MCF 10A (cell line): ENCODE results near the gene RAD50. TPM values are rescaled to one million over a fixed set of nuclear protein-coding genes. Genes with fewer than 3 reads are reported as not detected.
A peak's percentile ranks its signal among the peaks of the same experiment; 100 is the strongest.

Source experiments
- BruUV-seq: library from RNA; stranded (reverse); fragments of 400-500 nt; replicated peaks from 2 replicates; lab custom pipeline; 2021; lab: Mats Ljungman, UMichigan
- CTCF ChIA-PET: fragments of 300-600 bp; sonication (Branson Sonifier 250); formaldehyde crosslinking; extraction: SDS; loops from one replicate; lab custom pipeline; 2021; ENCODE audit warnings: antibody characterized with exemption, inconsistent platforms; lab: Yijun Ruan, JAX
- POLR2A ChIA-PET: fragments of 300-600, 350-650 bp; sonication (Branson Sonifier 250); formaldehyde crosslinking; extraction: SDS; loops from one replicate; lab custom pipeline; 2020; ENCODE audit warnings: antibody characterized with exemption, inconsistent platforms; lab: Yijun Ruan, JAX
- DNase-seq: peaks from one replicate; pipeline ENCODE4 v3.0.0-alpha.2; 2018; ENCODE audit not compliant: unreplicated experiment
- H3K27ac Mint-ChIP-seq: one replicate; pipeline ENCODE4 v1.8.0; 2022; ENCODE audit warnings: mild to moderate bottlenecking, low read depth, mixed read lengths; ENCODE audit not compliant: unreplicated experiment
- H3K27me3 Mint-ChIP-seq: one replicate; pipeline ENCODE4 v1.8.0; 2022; ENCODE audit warnings: mixed read lengths; ENCODE audit not compliant: insufficient read depth, unreplicated experiment
- H3K36me3 Mint-ChIP-seq: one replicate; pipeline ENCODE4 v1.8.0; 2022; ENCODE audit warnings: mild to moderate bottlenecking, moderate library complexity, mixed read lengths; ENCODE audit not compliant: insufficient read depth, unreplicated experiment
- H3K4me1 Mint-ChIP-seq: one replicate; pipeline ENCODE4 v1.8.0; 2022; ENCODE audit warnings: mixed read lengths; ENCODE audit not compliant: insufficient read depth, unreplicated experiment
- H3K4me3 Mint-ChIP-seq: one replicate; pipeline ENCODE4 v1.8.0; 2022; ENCODE audit warnings: mild to moderate bottlenecking, moderate library complexity, mixed read lengths; ENCODE audit not compliant: unreplicated experiment
- H3K9me3 Mint-ChIP-seq: one replicate; pipeline ENCODE4 v1.8.0; 2022; ENCODE audit warnings: mixed read lengths; ENCODE audit not compliant: unreplicated experiment
- intact Hi-C: fragments of 100-400 bp; cut with micrococcal nuclease; formaldehyde crosslinking; loops from 2 replicates; pipeline ENCODE4 v1.14.1; 2022
- total RNA-seq: library from RNA; stranded (reverse); gene quantifications from 2 replicates; pipeline ENCODE4 v1.2.3, GENCODE V29; 2022
- TF ChIP-seq, protein P1 (sequence below): fragments of 200-600 bp; IDR thresholded peaks from one replicate; pipeline ENCODE4 v1.8.0; 2022; ENCODE audit warnings: antibody characterized with exemption, mild to moderate bottlenecking; ENCODE audit not compliant: unreplicated experiment

The RAD50 gene
- total RNA-seq, 1 experiment from 2014 or later, result 145 TPM

DNA sequence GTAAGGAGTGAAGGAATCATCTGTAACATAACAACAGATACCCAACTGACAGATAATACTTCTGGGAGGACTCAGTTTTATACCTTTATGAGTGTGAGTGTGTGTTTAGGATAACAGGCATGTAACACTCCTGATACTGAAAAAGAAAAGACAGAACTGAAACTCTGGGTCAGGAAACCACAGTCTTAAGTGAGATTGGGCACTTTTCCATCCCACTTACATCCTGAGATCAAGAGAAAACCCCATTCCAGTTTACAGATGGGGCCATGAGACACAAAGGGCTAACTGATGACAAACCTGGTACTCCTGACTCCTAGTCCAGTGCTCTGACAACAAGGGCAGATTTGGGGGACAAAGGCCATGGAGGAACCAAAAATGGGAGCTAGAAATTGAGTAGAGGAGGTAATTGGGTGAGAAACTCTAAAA, 31.5 kb upstream of the RAD50 start:
- H3K4me3 Mint-ChIP-seq, result no peak overlapping the region
- H3K27ac Mint-ChIP-seq, result no peak overlapping the region
- H3K9me3 Mint-ChIP-seq, result peaks cover 16% of the 10 kb centered on the region
- TF ChIP-seq, protein P1, sequence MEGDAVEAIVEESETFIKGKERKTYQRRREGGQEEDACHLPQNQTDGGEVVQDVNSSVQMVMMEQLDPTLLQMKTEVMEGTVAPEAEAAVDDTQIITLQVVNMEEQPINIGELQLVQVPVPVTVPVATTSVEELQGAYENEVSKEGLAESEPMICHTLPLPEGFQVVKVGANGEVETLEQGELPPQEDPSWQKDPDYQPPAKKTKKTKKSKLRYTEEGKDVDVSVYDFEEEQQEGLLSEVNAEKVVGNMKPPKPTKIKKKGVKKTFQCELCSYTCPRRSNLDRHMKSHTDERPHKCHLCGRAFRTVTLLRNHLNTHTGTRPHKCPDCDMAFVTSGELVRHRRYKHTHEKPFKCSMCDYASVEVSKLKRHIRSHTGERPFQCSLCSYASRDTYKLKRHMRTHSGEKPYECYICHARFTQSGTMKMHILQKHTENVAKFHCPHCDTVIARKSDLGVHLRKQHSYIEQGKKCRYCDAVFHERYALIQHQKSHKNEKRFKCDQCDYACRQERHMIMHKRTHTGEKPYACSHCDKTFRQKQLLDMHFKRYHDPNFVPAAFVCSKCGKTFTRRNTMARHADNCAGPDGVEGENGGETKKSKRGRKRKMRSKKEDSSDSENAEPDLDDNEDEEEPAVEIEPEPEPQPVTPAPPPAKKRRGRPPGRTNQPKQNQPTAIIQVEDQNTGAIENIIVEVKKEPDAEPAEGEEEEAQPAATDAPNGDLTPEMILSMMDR, result no peak
- POLR2A ChIA-PET, result interaction anchor here (0.7 kb wide), 1 partner anchor 1696 kb away, joined by 3 read pairs; no protein-coding TSS in a partner anchor
- no peak for DNase-seq
- intact Hi-C loops, result no loop called here
- no TSS peak for BruUV-seq
- H3K27me3 Mint-ChIP-seq, result peaks cover 13% of the 10 kb centered on the region
- CTCF ChIA-PET, result interaction anchor here (0.7 to 3.5 kb wide), 16 partner anchors 11 to 358 kb away, joined by 3 to 54 read pairs (median 7); no protein-coding TSS in a partner anchor
- H3K36me3 Mint-ChIP-seq, result no peaks in the 10 kb centered on the region
- H3K4me1 Mint-ChIP-seq, result no peaks in the 10 kb centered on the region

DNA sequence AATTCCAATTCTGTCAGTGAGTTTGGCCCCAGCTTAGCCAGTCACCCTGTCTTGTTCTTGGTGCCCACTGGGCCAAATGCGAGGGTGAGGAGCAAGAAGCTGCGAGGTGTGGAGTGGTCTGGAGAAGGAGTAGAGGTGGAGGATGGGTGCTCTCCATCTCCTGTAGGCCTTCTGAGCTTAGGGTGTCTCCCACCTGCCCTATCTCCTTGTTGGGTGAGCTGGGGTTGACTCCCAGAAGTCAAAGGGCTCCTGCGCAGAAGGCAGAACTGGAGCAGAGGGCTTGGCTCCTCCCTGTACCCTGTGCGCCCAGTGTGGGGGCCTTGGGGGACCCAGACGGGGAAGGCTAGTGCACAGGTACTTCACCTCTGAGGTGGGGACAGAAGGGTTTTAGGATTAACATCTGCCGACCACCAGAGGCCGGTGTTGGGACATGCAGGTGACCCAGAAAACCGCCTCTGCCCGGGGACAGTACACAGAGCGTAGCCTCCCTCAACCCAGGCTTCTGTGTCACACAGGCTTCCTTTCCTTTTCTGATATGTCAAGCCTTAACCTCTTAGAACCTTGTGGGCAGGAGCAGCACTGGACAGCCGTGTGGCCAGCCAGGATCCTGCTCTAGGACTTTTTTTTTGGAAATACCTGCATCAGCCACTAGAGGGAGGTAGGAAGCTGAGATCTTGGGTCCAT, 30.3 kb upstream of the RAD50 start:
- peaks cover 9% of the 10 kb centered on the region for H3K9me3 Mint-ChIP-seq
- BruUV-seq, result no TSS peak
- no peak overlapping the region for H3K27ac Mint-ChIP-seq
- no peak overlapping the region for H3K4me3 Mint-ChIP-seq
- no peaks in the 10 kb centered on the region for H3K36me3 Mint-ChIP-seq
- TF ChIP-seq, protein P1, result peak; percentile 96
- no peaks in the 10 kb centered on the region for H3K4me1 Mint-ChIP-seq
- H3K27me3 Mint-ChIP-seq, result peaks cover 23% of the 10 kb centered on the region
- POLR2A ChIA-PET, result interaction anchor here (0.8 to 1.2 kb wide), 5 partner anchors 16 to 77 kb away, joined by 3 to 4 read pairs (median 3); partner anchors contain the start of gene RAD50
- CTCF ChIA-PET, result interaction anchor here (0.5 to 3.5 kb wide), 62 partner anchors 10 to 1504 kb away, joined by 3 to 54 read pairs (median 4); partner anchors contain the start of gene RAD50
- intact Hi-C loops, result loop anchor here (1.0 kb wide), 4 partner anchors 188 to 357 kb away; partner anchors contain the start of genes GDF9 and UQCRQ
- DNase-seq, result peak; percentile 83

DNA sequence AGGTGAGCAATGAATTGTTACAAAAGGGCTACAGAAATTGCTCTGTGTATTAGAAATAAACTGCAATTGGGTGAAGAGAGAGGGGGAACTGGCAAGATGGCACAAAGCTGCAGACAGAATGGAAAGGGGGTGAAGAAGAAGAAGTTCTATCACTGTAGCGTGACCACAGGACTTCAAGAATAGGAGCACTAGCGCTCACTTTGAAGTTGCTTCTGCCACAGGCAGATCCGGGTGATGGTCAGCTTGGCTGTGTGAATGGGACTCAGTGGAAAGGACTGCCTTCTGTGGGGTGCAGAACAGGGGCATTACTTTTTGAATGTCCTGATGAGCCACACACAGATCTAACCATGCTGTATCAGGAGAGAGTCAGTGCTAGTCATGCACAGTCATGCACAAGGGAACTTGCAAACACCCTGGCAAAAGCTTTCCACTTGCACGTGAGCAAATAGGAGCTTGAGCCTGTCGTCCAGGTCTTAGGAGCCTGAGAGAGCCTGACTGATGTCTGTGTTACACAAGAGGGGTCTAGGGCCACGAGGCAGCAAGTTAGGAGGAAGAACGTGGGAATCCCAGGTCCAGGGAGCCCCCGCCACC, 29.7 kb upstream of the RAD50 start:
- no TSS peak for BruUV-seq
- Mint-ChIP-seq H3K4me3 (no peak overlapping the region), H3K4me1 (no peaks in the 10 kb centered on the region), H3K27me3 (peaks cover 29% of the 10 kb centered on the region), H3K9me3 (peaks cover 5% of the 10 kb centered on the region), H3K36me3 (no peaks in the 10 kb centered on the region), H3K27ac (no peak overlapping the region)
- ChIA-PET POLR2A (interaction anchor here (0.8 to 1.2 kb wide), 5 partner anchors 17 to 76 kb away, joined by 3 to 4 read pairs (median 3); partner anchors contain the start of gene RAD50), CTCF (interaction anchor here (0.6 to 3.5 kb wide), 52 partner anchors 10 to 416 kb away, joined by 3 to 54 read pairs (median 4); partner anchors contain the start of gene RAD50)
- DNase-seq, result no peak
- TF ChIP-seq, protein P1, result no peak
- intact Hi-C loops, result loop anchor here (1.0 kb wide), 4 partner anchors 187 to 356 kb away; partner anchors contain the start of genes GDF9 and UQCRQ

DNA sequence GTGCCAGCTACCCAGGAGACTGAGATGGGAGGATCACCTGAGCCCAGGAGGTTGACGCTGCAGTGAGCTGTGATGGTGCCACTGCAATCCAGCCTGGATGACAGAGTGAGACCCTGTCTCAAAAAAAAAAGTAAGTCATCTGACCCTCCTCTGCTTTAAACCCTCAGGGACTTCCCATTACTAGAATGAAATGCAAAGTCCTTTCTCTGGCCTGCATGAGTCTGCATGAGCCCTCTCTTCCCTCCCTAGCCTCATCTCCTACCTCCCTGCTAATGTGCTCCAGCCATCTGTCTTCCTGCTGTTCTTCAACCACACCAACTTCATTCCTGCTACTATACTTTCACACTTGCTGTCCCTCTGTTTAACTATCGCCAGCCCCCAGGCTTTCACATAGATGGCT, 28.8 kb upstream of the RAD50 start:
- intact Hi-C loops, result no loop called here
- Mint-ChIP-seq H3K4me1 (no peaks in the 10 kb centered on the region), H3K9me3 (no peaks in the 10 kb centered on the region), H3K27ac (no peak overlapping the region), H3K4me3 (no peak overlapping the region), H3K27me3 (peaks cover 39% of the 10 kb centered on the region), H3K36me3 (no peaks in the 10 kb centered on the region)
- BruUV-seq, result no TSS peak
- DNase-seq, result no peak
- POLR2A ChIA-PET, result no interaction called here
- TF ChIP-seq, protein P1, result no peak
- CTCF ChIA-PET, result interaction anchor here (0.6 to 3.5 kb wide), 23 partner anchors 9 to 363 kb away, joined by 3 to 54 read pairs (median 6); partner anchors contain the start of gene RAD50
